Naive thymus-derived CD8-positive, alpha-beta T cell (primary cell): Measurements from ENCODE around the gene PACSIN3. TPM values are rescaled to one million over a fixed set of nuclear protein-coding genes. Genes with fewer than 3 reads are reported as not detected.

Source experiments
- ATAC-seq, 2 donors: fragments of 150-1000 bp; cut with Tn5 transposase in 1 of 2; sonication (Bioruptor Pico), chemical (Tn5 transposase) in 1 of 2; 1 replicate in 1 of 2; 2 replicates in 1 of 2; pipeline ENCODE4 v1.10.0; 2021; ENCODE audit warnings: mild to moderate bottlenecking in 2 of 2, moderate library complexity in 2 of 2
- POLR2A ChIA-PET: fragments of 350-600 bp; sonication (Branson Sonifier 250); formaldehyde crosslinking; loops from one replicate; lab custom pipeline; 2021; ENCODE audit warnings: antibody characterized with exemption; lab: Charles Lee
- DNase-seq, 10 donors: peaks; one replicate each; pipeline versions ENCODE4 v3.0.0 to v3.0.0-alpha.2; 2020 to 2022
- H3K27ac Mint-ChIP-seq, 10 donors: one replicate each; pipeline ENCODE4 v1.8.0; 2020 to 2022; ENCODE audit warnings: mild to moderate bottlenecking in 10 of 10, mixed read lengths in 10 of 10, moderate library complexity in 4 of 10, inconsistent platforms in 1 of 10
- H3K27me3 Mint-ChIP-seq, 5 donors: one replicate each; pipeline ENCODE4 v1.8.0; 2021 to 2022; ENCODE audit warnings: mixed read lengths in 5 of 5
- H3K36me3 Mint-ChIP-seq, 3 donors: one replicate each; pipeline ENCODE4 v1.8.0; 2020 to 2022; ENCODE audit warnings: mixed read lengths in 3 of 3, mild to moderate bottlenecking in 2 of 3, inconsistent platforms in 1 of 3
- H3K4me1 Mint-ChIP-seq, 4 donors: one replicate each; pipeline ENCODE4 v1.8.0; 2021 to 2022; ENCODE audit warnings: mixed read lengths in 4 of 4
- H3K4me3 Mint-ChIP-seq, 10 donors: one replicate each; pipeline ENCODE4 v1.8.0; 2020 to 2022; ENCODE audit warnings: mild to moderate bottlenecking in 10 of 10, mixed read lengths in 10 of 10, moderate library complexity in 6 of 10, inconsistent platforms in 1 of 10
- H3K9me3 Mint-ChIP-seq, 9 donors: one replicate each; pipeline ENCODE4 v1.8.0; 2020 to 2022; ENCODE audit warnings: mixed read lengths in 9 of 9, mild to moderate bottlenecking in 3 of 9, inconsistent platforms in 1 of 9, moderate library complexity in 1 of 9
- polyA plus RNA-seq, 3 donors: library from polyadenylated mRNA; unstranded; fragments of 300-500 nt; fragmentation: Illumina TruSeq; gene quantifications; one replicate each; pipeline ENCODE4 v1.2.3, GENCODE V29; 2021
- total RNA-seq, 8 experiments: library from RNA in 2 of 8; stranded (reverse) in 2 of 8; gene quantifications; one replicate each; pipeline ENCODE4 v1.2.3 and lab custom pipeline; 2021 to 2026

Gene PACSIN3
- total and polyA plus RNA-seq, 5 experiments from 2014 or later, result 0.25 to 0.80 TPM; not detected in 3

DNA sequence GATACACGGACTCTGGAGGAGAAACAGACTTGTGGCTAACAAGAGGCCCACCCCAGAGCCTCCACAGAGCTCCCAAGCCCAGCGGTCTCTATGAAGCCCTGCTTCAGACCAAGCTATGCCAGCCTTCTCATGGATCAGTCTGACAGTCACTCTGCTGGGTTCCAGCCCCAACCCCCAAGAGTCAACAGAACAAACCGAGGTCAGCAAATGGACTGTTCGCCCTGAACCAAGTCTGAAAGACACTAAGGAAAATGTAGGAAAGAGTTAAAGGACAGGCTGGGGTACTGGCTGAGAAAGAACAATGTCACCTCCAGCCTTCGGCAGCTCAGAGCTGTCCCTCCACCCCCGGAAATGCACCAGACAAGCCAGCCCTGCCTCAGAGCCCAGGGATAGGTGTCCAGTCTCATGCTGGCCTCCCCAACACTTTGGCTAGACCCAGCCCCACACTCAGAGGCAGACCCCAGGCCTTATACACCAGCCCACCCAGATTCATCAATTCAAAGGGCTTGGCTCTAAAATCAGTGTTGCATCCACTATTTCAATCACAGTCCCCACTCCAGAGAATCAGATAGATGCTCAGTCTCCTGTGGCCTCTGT lies 13.4 kb downstream of the PACSIN3 start:
- Mint-ChIP-seq H3K27me3 (peaks cover 0 to 3% (median 0%) of the 10 kb centered on the region in 5 donors), H3K9me3 (no peaks in the 10 kb centered on the region), H3K27ac (peak overlapping the region in 4 of 10 donors; percentile 21 to 50 (median 40)), H3K4me1 (peaks cover 23 to 56% (median 50%) of the 10 kb centered on the region in 4 donors), H3K36me3 (peaks cover 0 to 58% (median 0%) of the 10 kb centered on the region in 3 donors), H3K4me3 (peak overlapping the region in 2 of 10 donors; percentile 34 to 54)
- no peak for ATAC-seq
- DNase-seq, result no peak
- POLR2A ChIA-PET, result interaction anchor here (0.8 to 1.2 kb wide), 4 partner anchors 19 to 555 kb away, joined by 3 to 5 read pairs (median 4); partner anchors contain the start of genes ATG13 and HARBI1

DNA sequence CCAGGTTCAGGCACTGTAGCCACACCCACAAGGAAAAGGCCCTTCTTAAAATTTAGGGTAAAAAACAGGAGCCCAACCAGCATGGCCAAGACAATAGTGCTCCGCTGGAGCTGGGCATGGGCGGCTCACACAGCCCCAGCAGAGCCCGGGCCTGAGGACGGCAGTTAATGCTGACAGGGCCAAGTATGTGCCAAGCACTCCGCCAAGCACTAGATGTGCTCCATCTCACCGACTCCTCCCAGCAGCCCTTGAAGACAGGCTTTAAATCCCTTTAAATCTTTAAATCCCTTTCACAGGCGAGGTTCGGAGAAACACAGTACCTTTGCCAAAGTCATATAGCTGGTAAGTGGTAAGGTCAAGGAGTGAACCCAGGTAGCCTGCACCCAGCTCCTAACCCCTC lies 14.4 kb downstream of the PACSIN3 start:
- Mint-ChIP-seq H3K36me3 (peaks cover 0 to 68% (median 3%) of the 10 kb centered on the region in 3 donors), H3K27ac (peak overlapping the region in 3 of 10 donors; percentile 44 to 82 (median 59)), H3K27me3 (no peaks in the 10 kb centered on the region), H3K9me3 (no peaks in the 10 kb centered on the region), H3K4me1 (peaks cover 17 to 47% (median 42%) of the 10 kb centered on the region in 4 donors), H3K4me3 (no peak overlapping the region)
- ATAC-seq (no peak), DNase-seq (no peak)
- POLR2A ChIA-PET, result interaction anchor here (0.5 to 1.2 kb wide), 4 partner anchors 18 to 554 kb away, joined by 4 to 5 read pairs (median 4); partner anchors contain the start of genes ATG13 and HARBI1

DNA sequence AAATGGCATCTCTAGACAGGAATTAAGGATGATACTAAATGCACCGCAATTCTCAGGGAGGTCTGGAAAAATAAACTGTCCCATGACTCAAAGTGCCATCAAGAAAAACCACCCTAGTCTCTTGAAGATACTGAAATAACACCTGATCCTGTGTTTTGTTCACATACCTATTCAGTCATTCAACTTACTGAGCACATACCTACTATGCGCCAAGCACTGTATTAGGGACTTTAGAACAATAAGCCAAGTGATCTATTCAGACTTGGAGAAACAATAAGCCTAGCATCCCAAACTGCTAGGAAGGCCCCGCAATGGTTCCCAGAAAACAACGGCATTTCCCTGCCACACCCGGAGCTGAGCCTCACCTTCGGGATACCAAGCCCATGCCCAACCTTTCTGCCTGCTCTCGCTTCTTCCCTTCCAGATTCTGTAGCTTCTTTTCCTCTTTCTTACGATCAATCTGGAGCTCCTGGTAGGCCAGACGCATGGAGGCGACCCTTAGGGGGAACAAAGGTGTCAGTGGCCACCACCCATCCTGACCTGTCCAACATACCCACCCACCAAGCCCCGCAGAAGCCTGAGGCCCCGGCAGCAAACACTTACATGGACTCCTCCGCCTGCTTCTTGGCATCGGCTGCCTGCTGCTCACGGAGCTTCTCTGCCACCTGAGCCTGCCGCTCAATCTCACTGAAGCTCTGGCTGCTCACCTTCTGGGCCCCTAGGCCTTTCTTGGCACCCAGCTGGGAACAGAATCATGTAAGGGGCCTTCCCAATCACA lies 15.0 kb downstream of the PACSIN3 start:
- POLR2A ChIA-PET, result interaction anchor here (0.5 to 1.2 kb wide), 3 partner anchors 17 to 554 kb away, joined by 4 to 5 read pairs (median 5); partner anchors contain the start of genes ATG13 and HARBI1
- Mint-ChIP-seq H3K27ac (peak overlapping the region in 3 of 10 donors; percentile 64 to 85 (median 82)), H3K36me3 (peaks cover 0 to 72% (median 3%) of the 10 kb centered on the region in 3 donors), H3K4me3 (no peak overlapping the region), H3K27me3 (no peaks in the 10 kb centered on the region), H3K4me1 (peaks cover 15 to 47% (median 39%) of the 10 kb centered on the region in 4 donors), H3K9me3 (no peaks in the 10 kb centered on the region)
- DNase-seq (no peak), ATAC-seq (no peak)

- no peak overlapping the region for H3K4me3 Mint-ChIP-seq
- POLR2A ChIA-PET, result no interaction called here
- no peaks in the 10 kb centered on the region for H3K27me3 Mint-ChIP-seq
- ATAC-seq (no peak), DNase-seq (no peak)
- H3K36me3 Mint-ChIP-seq, result peaks cover 0 to 72% (median 6%) of the 10 kb centered on the region in 3 donors
- H3K27ac Mint-ChIP-seq, result peak overlapping the region in 2 of 10 donors; percentile 34 to 43
- H3K9me3 Mint-ChIP-seq, result no peaks in the 10 kb centered on the region
- peaks cover 3 to 16% (median 8%) of the 10 kb centered on the region in 4 donors for H3K4me1 Mint-ChIP-seq
Measured at GRCh38 chr11:47166368-47166767, 19.9 kb downstream of the PACSIN3 start.

DNA sequence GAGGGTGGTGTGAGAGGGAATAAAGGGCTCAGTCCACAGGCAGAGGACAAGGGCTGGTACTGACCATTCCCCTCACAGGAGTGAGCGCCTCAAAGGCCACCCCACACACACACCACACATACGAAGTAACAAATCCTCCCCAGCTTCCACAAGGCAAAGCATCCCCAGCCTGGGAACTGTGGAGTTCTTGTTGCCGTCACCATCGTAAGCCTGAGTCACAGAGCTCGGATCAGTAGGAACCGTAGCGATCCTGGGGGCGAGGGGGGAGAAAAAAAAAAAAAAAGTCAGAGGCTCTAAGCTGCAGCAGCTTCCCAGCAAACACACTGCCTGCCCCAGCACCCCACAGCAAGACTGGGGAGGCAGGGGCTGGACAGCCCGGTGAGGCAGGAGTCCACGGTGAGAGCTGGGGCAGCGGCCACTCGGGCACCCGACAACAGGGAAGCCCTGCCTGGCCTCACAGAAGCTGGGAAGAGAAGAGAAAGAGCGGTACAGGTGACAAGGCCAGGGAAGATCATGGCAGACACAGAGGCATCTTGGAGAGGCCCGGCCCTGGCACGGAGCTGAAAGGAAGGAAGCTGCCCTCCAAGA lies 20.9 kb downstream of the PACSIN3 start:
- POLR2A ChIA-PET, result interaction anchor here (0.6 kb wide), 1 partner anchor 49 kb away, joined by 4 read pairs; no protein-coding TSS in a partner anchor
- DNase-seq (no peak), ATAC-seq (no peak)
- Mint-ChIP-seq H3K27me3 (no peaks in the 10 kb centered on the region), H3K36me3 (peaks cover 0 to 62% (median 6%) of the 10 kb centered on the region in 3 donors), H3K9me3 (no peaks in the 10 kb centered on the region), H3K4me3 (no peak overlapping the region), H3K27ac (peak overlapping the region in 1 of 10 donors; percentile 34), H3K4me1 (peaks cover 0 to 7% (median 6%) of the 10 kb centered on the region in 4 donors)

DNA sequence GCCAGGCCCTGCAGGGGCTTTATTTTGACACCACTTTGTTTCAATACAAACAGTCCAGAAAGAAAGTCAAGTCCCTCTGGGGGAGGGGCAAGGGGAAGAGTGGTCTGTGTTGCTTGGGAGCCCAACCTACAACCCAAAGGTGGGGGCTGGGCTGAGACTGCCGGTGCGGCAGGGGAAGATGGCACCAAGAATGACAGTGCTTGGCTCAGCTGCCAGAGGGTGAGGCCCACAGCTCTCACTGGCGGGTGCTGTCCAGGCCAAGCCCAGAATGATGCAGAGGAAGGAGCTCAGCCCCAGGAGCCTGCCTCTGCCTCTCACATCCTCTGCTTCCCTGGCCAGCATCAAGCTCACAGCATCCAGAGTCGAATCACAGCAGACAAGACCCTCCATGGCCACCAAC lies 21.9 kb downstream of the PACSIN3 start:
- H3K36me3 Mint-ChIP-seq, result peaks cover 0 to 56% (median 6%) of the 10 kb centered on the region in 3 donors
- no peaks in the 10 kb centered on the region for H3K27me3 Mint-ChIP-seq
- peaks cover 0 to 7% (median 6%) of the 10 kb centered on the region in 4 donors for H3K4me1 Mint-ChIP-seq
- DNase-seq (peak in 1 of 10 donors; percentile 13), ATAC-seq (no peak)
- H3K9me3 Mint-ChIP-seq, result no peaks in the 10 kb centered on the region
- POLR2A ChIA-PET, result no interaction called here
- peak overlapping the region in 1 of 10 donors; percentile 71 for H3K27ac Mint-ChIP-seq
- no peak overlapping the region for H3K4me3 Mint-ChIP-seq

DNA sequence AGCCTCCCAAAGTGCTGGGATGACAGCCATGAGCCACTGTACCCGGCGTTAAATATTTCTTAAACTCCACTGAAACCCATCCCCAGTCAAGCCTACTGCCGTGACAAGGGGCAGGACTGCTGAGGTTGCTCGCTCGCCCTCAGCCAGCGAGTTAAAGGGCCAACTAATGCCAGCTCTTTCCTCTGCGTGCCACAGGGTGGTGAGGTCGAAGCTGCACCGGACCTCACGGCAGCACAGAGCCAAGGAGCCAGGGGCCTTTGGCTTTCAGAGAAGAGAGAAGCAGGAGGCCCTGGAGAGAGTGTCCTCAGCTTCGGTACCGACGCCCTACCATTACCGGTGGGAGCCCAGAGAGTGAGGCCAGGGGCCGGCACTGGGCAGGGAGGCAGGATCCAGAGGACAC lies 22.3 kb downstream of the PACSIN3 start:
- peaks cover 0 to 7% (median 6%) of the 10 kb centered on the region in 4 donors for H3K4me1 Mint-ChIP-seq
- H3K4me3 Mint-ChIP-seq, result no peak overlapping the region
- no peak for DNase-seq
- no peak for ATAC-seq
- peaks cover 0 to 53% (median 6%) of the 10 kb centered on the region in 3 donors for H3K36me3 Mint-ChIP-seq
- peak overlapping the region in 1 of 10 donors; percentile 71 for H3K27ac Mint-ChIP-seq
- POLR2A ChIA-PET, result interaction anchor here (1.2 kb wide), 1 partner anchor 12 kb away, joined by 5 read pairs; the partner anchor contains the start of gene ARFGAP2
- H3K27me3 Mint-ChIP-seq, result no peaks in the 10 kb centered on the region
- no peaks in the 10 kb centered on the region for H3K9me3 Mint-ChIP-seq

DNA sequence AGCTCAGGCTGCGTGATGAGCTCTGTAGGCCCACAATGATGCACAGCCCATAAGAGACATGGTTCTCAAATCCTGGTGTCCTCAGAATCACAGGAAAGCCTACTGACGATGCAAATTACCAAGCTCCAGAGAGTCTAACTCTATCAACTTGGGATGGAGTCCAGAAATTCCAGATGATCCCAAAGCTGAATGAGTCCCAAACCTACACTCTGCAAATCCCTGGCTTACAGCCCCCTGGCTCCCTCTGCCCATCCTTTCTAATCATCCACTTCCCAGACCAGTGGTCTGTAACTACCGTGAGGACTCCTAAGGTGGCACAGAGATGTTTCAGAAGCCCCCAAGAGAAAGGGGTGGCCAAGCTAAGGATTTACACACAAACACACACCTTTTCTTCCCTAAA lies 23.0 kb downstream of the PACSIN3 start:
- Mint-ChIP-seq H3K9me3 (no peaks in the 10 kb centered on the region), H3K4me3 (no peak overlapping the region), H3K27ac (peak overlapping the region in 1 of 10 donors; percentile 69), H3K36me3 (peaks cover 0 to 52% (median 6%) of the 10 kb centered on the region in 3 donors), H3K27me3 (no peaks in the 10 kb centered on the region), H3K4me1 (peaks cover 0 to 11% (median 6%) of the 10 kb centered on the region in 4 donors)
- ATAC-seq, result no peak
- POLR2A ChIA-PET, result interaction anchor here (0.5 to 2.1 kb wide), 4 partner anchors 10 to 240 kb away, joined by 3 to 5 read pairs (median 4); partner anchors contain the start of gene ARFGAP2
- peak in 1 of 10 donors; percentile 2 for DNase-seq

DNA sequence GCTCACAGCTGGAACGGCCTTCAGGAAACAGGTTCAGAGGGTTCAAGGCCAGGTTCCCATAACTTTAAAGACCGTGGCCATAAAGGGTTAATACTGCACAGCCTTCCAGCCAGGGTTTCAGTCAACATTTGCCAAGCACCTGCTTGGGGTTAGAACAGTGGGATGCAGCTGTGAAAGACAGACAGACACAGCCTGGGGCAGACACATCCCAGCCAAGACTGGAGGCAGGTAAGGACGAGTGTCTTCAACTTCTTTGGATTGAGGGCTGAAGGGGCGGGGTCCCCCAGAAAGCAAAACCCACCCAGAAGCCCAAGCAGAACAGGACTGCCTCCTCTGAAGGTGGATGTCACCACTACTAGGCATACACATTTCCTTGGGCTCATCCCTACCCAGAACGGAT lies 23.8 kb downstream of the PACSIN3 start:
- Mint-ChIP-seq H3K27ac (peak overlapping the region in 2 of 10 donors; percentile 5 to 22), H3K9me3 (no peaks in the 10 kb centered on the region), H3K27me3 (no peaks in the 10 kb centered on the region), H3K4me3 (no peak overlapping the region), H3K4me1 (peaks cover 0 to 14% (median 7%) of the 10 kb centered on the region in 4 donors), H3K36me3 (peaks cover 0 to 45% (median 3%) of the 10 kb centered on the region in 3 donors)
- POLR2A ChIA-PET, result interaction anchor here (2.1 kb wide), 1 partner anchor 10 kb away, joined by 5 read pairs; no protein-coding TSS in a partner anchor
- no peak for DNase-seq
- ATAC-seq, result no peak

DNA sequence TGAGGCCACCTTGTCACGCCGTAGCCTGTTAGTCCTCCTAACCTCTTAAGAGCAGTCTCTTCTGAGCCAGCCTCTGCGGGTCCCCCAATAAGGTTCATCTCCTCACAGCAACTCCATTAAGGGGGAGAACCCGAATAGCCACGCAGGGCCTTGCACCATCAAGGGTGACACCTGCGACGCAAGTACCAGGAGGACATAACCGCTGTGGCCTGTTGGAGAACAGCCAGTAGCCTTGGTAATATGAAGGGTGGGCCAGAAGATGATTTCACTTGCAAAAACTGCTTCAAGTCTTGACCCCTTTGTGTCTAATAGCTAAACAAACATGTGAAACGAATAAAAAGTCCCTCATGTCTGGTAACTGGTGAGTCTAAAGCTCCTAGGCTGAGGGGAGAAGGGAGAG lies 24.3 kb downstream of the PACSIN3 start:
- no peak for ATAC-seq
- Mint-ChIP-seq H3K4me1 (peaks cover 0 to 14% (median 7%) of the 10 kb centered on the region in 4 donors), H3K36me3 (peaks cover 0 to 39% (median 3%) of the 10 kb centered on the region in 3 donors), H3K9me3 (no peaks in the 10 kb centered on the region), H3K27ac (peak overlapping the region in 7 of 10 donors; percentile 22 to 68 (median 57)), H3K4me3 (no peak overlapping the region), H3K27me3 (no peaks in the 10 kb centered on the region)
- POLR2A ChIA-PET, result interaction anchor here (0.5 to 2.1 kb wide), 2 partner anchors 9 to 20 kb away, joined by 3 to 5 read pairs; no protein-coding TSS in a partner anchor
- peak in 1 of 10 donors; percentile 52 for DNase-seq

GRCh38 chr11:47161134-47161854 lies 24.9 kb downstream of the PACSIN3 start:
- POLR2A ChIA-PET, result interaction anchor here (0.5 to 2.1 kb wide), 3 partner anchors 9 to 267 kb away, joined by 3 to 5 read pairs (median 4); no protein-coding TSS in a partner anchor
- ATAC-seq, result peak; percentile 83 to 88

More at GRCh38 chr11:47161134-47161854, 24.9 kb downstream of the PACSIN3 start:
- Mint-ChIP-seq H3K9me3 (no peaks in the 10 kb centered on the region), H3K4me1 (peaks cover 0 to 14% (median 9%) of the 10 kb centered on the region in 4 donors), H3K27me3 (no peaks in the 10 kb centered on the region), H3K36me3 (peaks cover 0 to 33% (median 3%) of the 10 kb centered on the region in 3 donors), H3K4me3 (peak overlapping the region in 1 of 10 donors; percentile 56), H3K27ac (peak overlapping the region in 8 of 10 donors; percentile 24 to 68 (median 52))
- DNase-seq, result peak; percentile 43 to 79 (median 60)
